Testis (tissue), 3 donors: ENCODE results near the gene ZNF273. TPM values are rescaled to one million over a fixed set of nuclear protein-coding genes. Genes with fewer than 3 reads are reported as not detected.

Source experiments
- DNase-seq: peaks from one replicate; pipeline ENCODE4 v3.0.0-alpha.2; 2019
- H3K27ac ChIP-seq, 2 donors: fragments of 200-600 bp; sonication (generic); one replicate each; pipeline ENCODE4 v1.5.1; 2019
- H3K27me3 ChIP-seq: fragments of 200-600 bp; sonication (generic); one replicate; pipeline ENCODE4 v1.5.1; 2019
- H3K36me3 ChIP-seq: fragments of 200-600 bp; sonication (generic); one replicate; pipeline ENCODE4 v1.5.1; 2017; ENCODE audit warnings: low read depth; ENCODE audit errors: missing control alignments
- H3K4me1 ChIP-seq: fragments of 200-600 bp; sonication (generic); one replicate; pipeline ENCODE4 v1.5.1; 2019
- H3K4me3 ChIP-seq, 2 donors: fragments of 200-600 bp; sonication (generic); one replicate each; pipeline ENCODE4 v1.5.1; 2017 to 2019
- H3K9me3 ChIP-seq: fragments of 200-600 bp; sonication (generic); one replicate; pipeline ENCODE4 v1.5.1; 2017
- POLR2A ChIP-seq: fragments of 450-650 bp; IDR thresholded peaks from one replicate; pipeline ENCODE4 v1.6.1; 2017; ENCODE audit warnings: antibody characterized with exemption, mild to moderate bottlenecking, moderate library complexity
- WGBS, 2 donors: methylation state at CpG; one replicate each; pipeline ENCODE4 v1.1.5; 2018; 5-methylcytosine and 5-hydroxymethylcytosine counted together
- intact Hi-C: fragments of 100-400 bp; cut with DNase I; formaldehyde crosslinking; loops from one replicate; pipeline ENCODE4 v1.15.1; 2023; ENCODE audit warnings: low total_unique reads
- polyA plus RNA-seq: library from polyadenylated mRNA; stranded (reverse); fragments of 350-450 nt; fragmentation: Illumina TruSeq; extraction: RNeasy Lipid Tissue Mini Kit (QIAGEN cat#74804); gene quantifications from one replicate; pipeline ENCODE4 v1.2.3, GENCODE V29; 2014; ENCODE audit warnings: low read depth, low replicate concordance; ENCODE audit not compliant: insufficient read depth
- total RNA-seq, 2 donors: library from RNA; depleted of rRNA; stranded (reverse); fragments of >200 nt; gene quantifications; one replicate each; pipeline ENCODE4 v1.2.3, GENCODE V29; 2016
- TF ChIP-seq, protein P1 (sequence below), 3 experiments: fragments of 450-650 bp in 2 of 3; fragments of 200-600 bp in 1 of 3; sonication (generic) in 1 of 3; IDR thresholded peaks; one replicate each; pipeline ENCODE4 v1.5.1; 2016 to 2019; ENCODE audit warnings: antibody characterized with exemption in 3 of 3, mild to moderate bottlenecking in 2 of 3, moderate library complexity in 1 of 3

Gene ZNF273
- total and polyA plus RNA-seq, 3 donors from 2014 or later: 10.6 to 36.0 (median 13.6) TPM

DNA sequence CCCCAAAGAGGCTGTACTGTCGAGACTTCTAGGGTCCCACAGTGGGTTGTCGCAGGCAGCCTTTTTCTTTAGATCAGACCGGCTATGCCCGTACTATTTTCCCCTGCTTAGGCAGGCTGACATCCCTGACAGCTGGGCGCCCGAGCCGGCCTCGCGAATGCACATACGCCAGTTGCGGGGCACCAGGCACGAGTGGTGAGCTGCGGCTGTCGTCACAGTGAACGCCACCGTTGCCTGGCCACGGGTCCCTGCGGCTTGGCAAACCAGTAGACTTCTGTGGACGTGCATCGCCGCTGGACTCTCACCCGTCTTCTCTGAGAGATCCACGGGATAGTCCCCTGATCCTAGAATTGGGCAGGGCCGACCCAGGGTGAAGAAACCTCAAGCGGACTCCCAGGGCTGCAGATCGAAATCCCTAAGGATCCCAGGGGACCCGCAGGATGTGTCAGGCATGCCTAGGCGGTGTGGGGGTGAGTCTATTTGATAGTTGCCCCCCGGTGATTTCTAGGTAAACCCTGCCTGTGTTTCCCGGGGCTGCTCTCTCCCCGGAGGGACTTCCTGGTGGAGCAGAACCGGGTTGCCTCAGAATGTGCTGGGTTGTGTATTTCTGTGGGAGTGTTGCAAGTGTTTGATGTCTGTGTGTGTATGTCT is 33.0 kb upstream of the ZNF273 start:
- Histone ChIP-seq H3K27me3 (no peaks in the 10 kb centered on the region), H3K4me3 (no peak overlapping the region), H3K36me3 (no peaks in the 10 kb centered on the region), H3K9me3 (no peaks in the 10 kb centered on the region), H3K4me1 (no peaks in the 10 kb centered on the region), H3K27ac (no peak overlapping the region)
- no peak for DNase-seq
- WGBS, 2 donors: 68 to 72% methylated on average over 32 of the region's 32 CpGs
- intact Hi-C loops: no loop called here
- TF ChIP-seq POLR2A: no peak
- TF ChIP-seq, protein P1, sequence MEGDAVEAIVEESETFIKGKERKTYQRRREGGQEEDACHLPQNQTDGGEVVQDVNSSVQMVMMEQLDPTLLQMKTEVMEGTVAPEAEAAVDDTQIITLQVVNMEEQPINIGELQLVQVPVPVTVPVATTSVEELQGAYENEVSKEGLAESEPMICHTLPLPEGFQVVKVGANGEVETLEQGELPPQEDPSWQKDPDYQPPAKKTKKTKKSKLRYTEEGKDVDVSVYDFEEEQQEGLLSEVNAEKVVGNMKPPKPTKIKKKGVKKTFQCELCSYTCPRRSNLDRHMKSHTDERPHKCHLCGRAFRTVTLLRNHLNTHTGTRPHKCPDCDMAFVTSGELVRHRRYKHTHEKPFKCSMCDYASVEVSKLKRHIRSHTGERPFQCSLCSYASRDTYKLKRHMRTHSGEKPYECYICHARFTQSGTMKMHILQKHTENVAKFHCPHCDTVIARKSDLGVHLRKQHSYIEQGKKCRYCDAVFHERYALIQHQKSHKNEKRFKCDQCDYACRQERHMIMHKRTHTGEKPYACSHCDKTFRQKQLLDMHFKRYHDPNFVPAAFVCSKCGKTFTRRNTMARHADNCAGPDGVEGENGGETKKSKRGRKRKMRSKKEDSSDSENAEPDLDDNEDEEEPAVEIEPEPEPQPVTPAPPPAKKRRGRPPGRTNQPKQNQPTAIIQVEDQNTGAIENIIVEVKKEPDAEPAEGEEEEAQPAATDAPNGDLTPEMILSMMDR (IDR thresholded peaks at IDR 0.05): no peak

DNA sequence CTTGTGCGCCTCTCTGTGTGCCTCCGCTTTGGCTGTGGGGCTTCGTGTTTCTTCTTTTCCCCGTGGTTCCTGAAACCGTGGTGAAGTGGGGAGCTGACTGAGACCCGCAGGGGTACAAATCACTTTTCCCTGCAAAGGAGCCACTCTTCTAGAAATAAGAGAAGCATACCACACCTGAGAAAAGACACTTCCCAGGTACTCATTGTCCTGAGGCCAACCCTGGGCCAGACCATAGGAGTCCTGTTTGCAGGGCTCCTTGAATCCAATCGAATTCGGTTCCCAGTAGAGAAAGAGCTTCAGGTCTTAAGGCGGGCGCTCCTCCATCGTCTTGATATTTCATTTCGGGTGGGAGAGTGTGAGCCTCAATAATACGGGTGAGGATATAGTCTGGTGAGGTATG is 32.4 kb upstream of the ZNF273 start:
- no peak for DNase-seq
- intact Hi-C loops: no loop called here
- Histone ChIP-seq H3K4me3 (no peak overlapping the region), H3K36me3 (no peaks in the 10 kb centered on the region), H3K9me3 (no peaks in the 10 kb centered on the region), H3K27me3 (no peaks in the 10 kb centered on the region), H3K4me1 (no peaks in the 10 kb centered on the region), H3K27ac (no peak overlapping the region)
- 69 to 73% methylated on average over 13 of the region's 13 CpGs for WGBS, 2 donors
- TF ChIP-seq POLR2A: no peak
- TF ChIP-seq, protein P1 (IDR thresholded peaks at IDR 0.05): no peak

DNA sequence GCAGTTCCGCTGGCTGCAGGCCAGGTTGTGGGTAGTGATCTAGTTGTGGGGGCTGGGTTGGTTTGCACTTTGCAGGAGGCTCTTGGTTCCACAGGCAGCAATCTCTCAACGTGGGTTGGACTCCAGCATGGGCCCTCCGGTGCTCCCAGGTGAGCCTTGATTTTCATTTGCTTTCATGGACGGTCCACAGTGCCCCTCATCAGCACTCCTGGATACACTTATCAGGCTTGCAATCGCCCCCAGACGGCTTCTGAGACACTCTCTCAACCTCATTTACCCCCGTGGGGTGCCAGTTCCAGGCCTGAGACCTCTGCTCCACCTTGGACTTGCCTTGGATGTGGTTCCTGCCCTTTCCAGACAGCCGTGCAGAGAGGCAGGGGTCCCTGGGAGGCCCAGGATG is 31.3 kb upstream of the ZNF273 start:
- Histone ChIP-seq H3K36me3 (no peaks in the 10 kb centered on the region), H3K9me3 (no peaks in the 10 kb centered on the region), H3K4me3 (no peak overlapping the region), H3K27ac (no peak overlapping the region), H3K27me3 (no peaks in the 10 kb centered on the region), H3K4me1 (no peaks in the 10 kb centered on the region)
- intact Hi-C loops: no loop called here
- TF ChIP-seq POLR2A: no peak
- TF ChIP-seq, protein P1 (IDR thresholded peaks at IDR 0.05): no peak
- WGBS, 2 donors: 68 to 82% methylated on average over 4 to 8 of the region's 8 CpGs
- no peak for DNase-seq

DNA sequence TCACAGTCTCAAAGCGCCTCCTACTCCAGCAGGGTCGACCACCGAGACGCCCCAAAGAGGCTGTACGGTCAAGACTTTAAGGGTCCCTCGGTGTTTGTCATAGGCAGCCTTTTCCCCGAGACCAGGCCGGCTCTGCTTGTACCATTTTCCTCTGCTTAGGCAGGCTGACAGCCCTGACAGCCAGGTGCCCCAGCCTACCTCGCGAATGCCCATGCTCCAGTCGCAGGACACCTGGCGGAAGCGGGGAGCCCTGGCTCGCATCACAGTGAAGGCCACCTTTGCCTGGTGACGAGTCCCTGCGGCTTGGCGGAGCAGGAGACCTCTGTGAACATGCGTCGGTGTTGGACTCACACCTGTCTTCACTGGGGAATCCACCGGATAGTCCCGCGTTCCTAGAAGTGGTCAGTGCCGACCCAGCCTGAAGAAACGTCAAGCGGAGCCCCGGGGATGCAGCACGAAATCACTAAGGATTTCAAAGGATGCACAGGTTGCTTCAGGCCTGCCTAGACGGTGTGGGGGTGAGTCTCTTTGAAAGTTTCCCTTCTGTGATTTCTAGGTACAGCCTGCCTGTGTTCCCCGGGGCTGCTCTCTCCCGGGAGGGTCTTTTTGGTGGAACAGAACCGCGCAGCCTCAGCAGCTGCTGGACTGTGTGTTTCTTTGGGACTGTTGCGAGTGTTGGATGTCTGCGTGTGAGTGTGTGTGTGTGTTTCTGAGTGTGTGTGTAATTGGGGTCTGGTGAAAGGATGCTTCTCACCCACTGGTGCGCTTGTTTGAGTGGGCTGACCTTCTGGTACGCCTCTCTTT is 30.5 kb upstream of the ZNF273 start:
- H3K27ac ChIP-seq: no peak overlapping the region
- intact Hi-C loops: no loop called here
- no peak for DNase-seq
- WGBS, 2 donors: 77 to 78% methylated on average over 25 to 36 of the region's 36 CpGs
- H3K4me3 ChIP-seq: no peak overlapping the region
- no peaks in the 10 kb centered on the region for H3K9me3 ChIP-seq
- H3K27me3 ChIP-seq: no peaks in the 10 kb centered on the region
- TF ChIP-seq, protein P1 (IDR thresholded peaks at IDR 0.05): no peak
- no peak for TF ChIP-seq POLR2A
- H3K4me1 ChIP-seq: no peaks in the 10 kb centered on the region
- H3K36me3 ChIP-seq: no peaks in the 10 kb centered on the region
